ENCODE data around the gene VPS33A.
A peak's percentile ranks its signal among the peaks of the same experiment; 100 is the strongest.
"Not testable (repeated sequence)": the region's sequence is repeated elsewhere in the genome, so short reads cannot be mapped to it uniquely, and the experiment has no call there.

Gene VPS33A

GRCh38 chr12:122275459-122275858 is 9.2 kb upstream of the VPS33A start:
- peaks cover 6% of the 10 kb centered on the region for H3K4me1 Mint-ChIP-seq
- peaks cover 30% of the 10 kb centered on the region for H3K36me3 Mint-ChIP-seq (ENCODE audit: low read depth)
- peak overlapping the region; percentile 28 for H3K27ac Mint-ChIP-seq
- DNase-seq: no peak
- no peaks in the 10 kb centered on the region for H3K9me3 Mint-ChIP-seq
- H3K4me3 Mint-ChIP-seq: no peak overlapping the region
- no peaks in the 10 kb centered on the region for H3K27me3 Mint-ChIP-seq (ENCODE audit: low read depth, poor library complexity)
- TF ChIP-seq CTCF (IDR thresholded peaks at IDR 0.05): no peak

- Mint-ChIP-seq H3K27me3 (ENCODE audit: low read depth, poor library complexity) (peaks cover 9% of the 10 kb centered on the region), H3K4me1 (peaks cover 18% of the 10 kb centered on the region), H3K4me3 (peak overlapping the region; percentile 96), H3K36me3 (ENCODE audit: low read depth) (peaks cover 20% of the 10 kb centered on the region), H3K9me3 (peaks cover 3% of the 10 kb centered on the region), H3K27ac (peak overlapping the region; percentile 99)
- TF ChIP-seq CTCF (IDR thresholded peaks at IDR 0.05): no peak
- no peak for DNase-seq
Measured at GRCh38 chr12:122265886-122266229, 436 bp downstream of the VPS33A start.

GRCh38 chr12:122265476-122265875 is 818 bp downstream of the VPS33A start:
- Mint-ChIP-seq H3K27me3 (ENCODE audit: low read depth, poor library complexity) (peaks cover 9% of the 10 kb centered on the region), H3K36me3 (ENCODE audit: low read depth) (peaks cover 22% of the 10 kb centered on the region), H3K4me1 (peaks cover 18% of the 10 kb centered on the region), H3K4me3 (peak overlapping the region; percentile 96), H3K27ac (peak overlapping the region; percentile 99), H3K9me3 (peaks cover 3% of the 10 kb centered on the region)
- TF ChIP-seq CTCF (IDR thresholded peaks at IDR 0.05): no peak
- DNase-seq: no peak

- not testable (repeated sequence) for DNase-seq; H3K27me3 Mint-ChIP-seq (ENCODE audit: low read depth, poor library complexity); H3K4me3 Mint-ChIP-seq; H3K4me1 Mint-ChIP-seq; H3K9me3 Mint-ChIP-seq; H3K27ac Mint-ChIP-seq
- H3K36me3 Mint-ChIP-seq (ENCODE audit: low read depth): peaks cover 58% of the 10 kb centered on the region
Measured at GRCh38 chr12:122260735-122261134, 5.6 kb downstream of the VPS33A start.

GRCh38 chr12:122258939-122259338 is 7.4 kb downstream of the VPS33A start:
- not testable (repeated sequence) for H3K27me3 Mint-ChIP-seq (ENCODE audit: low read depth, poor library complexity)

GRCh38 chr12:122258462-122258861 is 7.8 kb downstream of the VPS33A start:
- H3K9me3 Mint-ChIP-seq; H3K27ac Mint-ChIP-seq; H3K4me3 Mint-ChIP-seq; DNase-seq; H3K27me3 Mint-ChIP-seq (ENCODE audit: low read depth, poor library complexity); H3K4me1 Mint-ChIP-seq: not testable (repeated sequence)
- H3K36me3 Mint-ChIP-seq (ENCODE audit: low read depth): peaks cover 58% of the 10 kb centered on the region

More at GRCh38 chr12:122258939-122259338, 7.4 kb downstream of the VPS33A start:
- DNase-seq, H3K4me1 Mint-ChIP-seq, H3K27ac Mint-ChIP-seq, H3K4me3 Mint-ChIP-seq, H3K9me3 Mint-ChIP-seq: not testable (repeated sequence)
- peaks cover 62% of the 10 kb centered on the region for H3K36me3 Mint-ChIP-seq (ENCODE audit: low read depth)

- TF ChIP-seq CTCF (IDR thresholded peaks at IDR 0.05): no peak
- no peak overlapping the region for H3K4me3 Mint-ChIP-seq
- peaks cover 21% of the 10 kb centered on the region for H3K36me3 Mint-ChIP-seq (ENCODE audit: low read depth)
- peaks cover 3% of the 10 kb centered on the region for H3K27me3 Mint-ChIP-seq (ENCODE audit: low read depth, poor library complexity)
- no peaks in the 10 kb centered on the region for H3K9me3 Mint-ChIP-seq
- no peaks in the 10 kb centered on the region for H3K4me1 Mint-ChIP-seq
- DNase-seq: no peak
- H3K27ac Mint-ChIP-seq: no peak overlapping the region
Measured at GRCh38 chr12:122250536-122250935, 15.8 kb downstream of the VPS33A start.
